ENCODE data around the gene THSD4. TPM values are rescaled to one million over a fixed set of nuclear protein-coding genes. Genes with fewer than 3 reads are reported as not detected.

THSD4 gene
- total and polyA plus RNA-seq, 9 of the 15 experiments (the other 6 are each of a cell fraction or from before 2014, with no cell fraction given): 0.04 TPM; not detected in 5

DNA sequence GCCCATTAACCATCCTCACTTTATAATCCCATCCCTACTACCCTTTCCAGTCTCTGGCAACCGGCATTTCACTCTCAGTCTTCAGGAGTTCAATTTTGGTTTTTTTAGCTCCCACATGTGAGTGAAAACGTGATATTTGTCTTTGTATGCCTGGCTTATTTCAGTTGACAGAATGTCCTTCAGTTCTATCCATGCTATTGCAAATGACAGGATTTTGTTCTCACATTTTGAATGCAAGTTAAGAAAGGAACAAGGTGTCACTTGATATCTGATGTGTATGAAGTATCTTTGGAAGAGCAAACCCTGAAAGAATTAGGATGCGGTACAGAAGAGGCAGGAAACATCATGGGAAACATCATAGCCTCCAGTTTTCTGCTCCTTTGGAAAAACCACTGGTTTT lies 298.1 kb downstream of the THSD4 start (continued):
- TF ChIP-seq, protein P1, sequence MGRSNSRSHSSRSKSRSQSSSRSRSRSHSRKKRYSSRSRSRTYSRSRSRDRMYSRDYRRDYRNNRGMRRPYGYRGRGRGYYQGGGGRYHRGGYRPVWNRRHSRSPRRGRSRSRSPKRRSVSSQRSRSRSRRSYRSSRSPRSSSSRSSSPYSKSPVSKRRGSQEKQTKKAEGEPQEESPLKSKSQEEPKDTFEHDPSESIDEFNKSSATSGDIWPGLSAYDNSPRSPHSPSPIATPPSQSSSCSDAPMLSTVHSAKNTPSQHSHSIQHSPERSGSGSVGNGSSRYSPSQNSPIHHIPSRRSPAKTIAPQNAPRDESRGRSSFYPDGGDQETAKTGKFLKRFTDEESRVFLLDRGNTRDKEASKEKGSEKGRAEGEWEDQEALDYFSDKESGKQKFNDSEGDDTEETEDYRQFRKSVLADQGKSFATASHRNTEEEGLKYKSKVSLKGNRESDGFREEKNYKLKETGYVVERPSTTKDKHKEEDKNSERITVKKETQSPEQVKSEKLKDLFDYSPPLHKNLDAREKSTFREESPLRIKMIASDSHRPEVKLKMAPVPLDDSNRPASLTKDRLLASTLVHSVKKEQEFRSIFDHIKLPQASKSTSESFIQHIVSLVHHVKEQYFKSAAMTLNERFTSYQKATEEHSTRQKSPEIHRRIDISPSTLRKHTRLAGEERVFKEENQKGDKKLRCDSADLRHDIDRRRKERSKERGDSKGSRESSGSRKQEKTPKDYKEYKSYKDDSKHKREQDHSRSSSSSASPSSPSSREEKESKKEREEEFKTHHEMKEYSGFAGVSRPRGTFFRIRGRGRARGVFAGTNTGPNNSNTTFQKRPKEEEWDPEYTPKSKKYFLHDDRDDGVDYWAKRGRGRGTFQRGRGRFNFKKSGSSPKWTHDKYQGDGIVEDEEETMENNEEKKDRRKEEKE (IDR thresholded peaks at IDR 0.05; ENCODE audit: borderline replicate concordance in 1 of 2, control insufficient read depth in 1 of 2, low read depth in 2 of 2, low read length in 1 of 2): no peak
- TF ChIP-seq, protein P2, sequence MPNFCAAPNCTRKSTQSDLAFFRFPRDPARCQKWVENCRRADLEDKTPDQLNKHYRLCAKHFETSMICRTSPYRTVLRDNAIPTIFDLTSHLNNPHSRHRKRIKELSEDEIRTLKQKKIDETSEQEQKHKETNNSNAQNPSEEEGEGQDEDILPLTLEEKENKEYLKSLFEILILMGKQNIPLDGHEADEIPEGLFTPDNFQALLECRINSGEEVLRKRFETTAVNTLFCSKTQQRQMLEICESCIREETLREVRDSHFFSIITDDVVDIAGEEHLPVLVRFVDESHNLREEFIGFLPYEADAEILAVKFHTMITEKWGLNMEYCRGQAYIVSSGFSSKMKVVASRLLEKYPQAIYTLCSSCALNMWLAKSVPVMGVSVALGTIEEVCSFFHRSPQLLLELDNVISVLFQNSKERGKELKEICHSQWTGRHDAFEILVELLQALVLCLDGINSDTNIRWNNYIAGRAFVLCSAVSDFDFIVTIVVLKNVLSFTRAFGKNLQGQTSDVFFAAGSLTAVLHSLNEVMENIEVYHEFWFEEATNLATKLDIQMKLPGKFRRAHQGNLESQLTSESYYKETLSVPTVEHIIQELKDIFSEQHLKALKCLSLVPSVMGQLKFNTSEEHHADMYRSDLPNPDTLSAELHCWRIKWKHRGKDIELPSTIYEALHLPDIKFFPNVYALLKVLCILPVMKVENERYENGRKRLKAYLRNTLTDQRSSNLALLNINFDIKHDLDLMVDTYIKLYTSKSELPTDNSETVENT (CRISPR knock-in tag; IDR thresholded peaks at IDR 0.05): no peak

DNA sequence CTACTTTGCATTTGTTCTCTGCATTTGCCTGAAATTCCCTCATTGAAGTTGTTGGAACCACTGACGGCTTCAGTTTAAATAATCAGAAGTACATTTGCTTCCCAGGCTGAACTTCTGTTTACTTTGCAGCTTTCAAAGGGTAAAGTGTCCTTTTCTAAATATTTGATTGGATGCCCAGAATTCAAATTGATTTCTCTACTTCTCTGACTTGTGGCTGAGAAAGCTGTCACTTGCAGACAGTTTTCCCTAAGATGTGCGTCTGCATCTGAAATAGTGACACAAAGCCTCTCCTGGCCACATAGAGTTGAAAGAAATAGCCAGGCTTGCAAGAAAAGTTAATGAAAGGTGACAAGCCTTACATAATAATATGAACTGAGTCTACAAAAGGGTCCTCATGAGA lies 299.6 kb downstream of the THSD4 start:
- in situ Hi-C loops (cut with MboI): no loop called here
- H3K4me3 ChIP-seq: no peak overlapping the region
- ATAC-seq (no peak), DNase-seq (ENCODE audit: extremely low read depth in 1 of 4, low spot score in 3 of 4) (no peak), FAIRE-seq (no peak)
- no peaks in the 10 kb centered on the region for H3K79me2 ChIP-seq (ENCODE audit: control insufficient read depth, insufficient read depth, low read length)
- H3K27ac ChIP-seq (ENCODE audit: extremely low read depth, low read depth, low read length): no peak overlapping the region
- H3K9me1 ChIP-seq (ENCODE audit: control insufficient read depth, insufficient read depth, low read length): no peaks in the 10 kb centered on the region
- 0% methylated on average over 2 of the region's 2 CpGs for WGBS (ENCODE audit: insufficient coverage, low coverage, missing lambda C conversion rate)
- H3K4me1 ChIP-seq (replicated peaks in 1 of 2; ENCODE audit: control insufficient read depth in 2 of 2, insufficient read depth in 2 of 2, low read length in 2 of 2): no peaks in the 10 kb centered on the region
- peaks cover 0 to 5% of the 10 kb centered on the region in 2 experiments; a peak in 1 of 5 replicates for H3K27me3 ChIP-seq (ENCODE audit: control insufficient read depth in 2 of 2, insufficient read depth in 2 of 2, low read length in 2 of 2)
- H2AFZ ChIP-seq (ENCODE audit: low read depth, low read length): no peak overlapping the region
- POLR2A ChIA-PET: no interaction called here
- H4K20me1 ChIP-seq (replicated peaks; ENCODE audit: control insufficient read depth, insufficient read depth, low read length): no peaks in the 10 kb centered on the region
- intact Hi-C loops (cut with micrococcal nuclease): no loop called here
- BruUV-seq (replicated peaks): no TSS peak
- H3K9ac ChIP-seq (ENCODE audit: insufficient read depth in 1 of 2, low read depth in 2 of 2, low read length in 2 of 2): no peak overlapping the region
- no peak for TF ChIP-seq ZNF778 (CRISPR knock-in tag; IDR thresholded peaks at IDR 0.05)
- no peak for TF ChIP-seq IRF2 (CRISPR knock-in tag; IDR thresholded peaks at IDR 0.05)
- TF ChIP-seq, protein P3, sequence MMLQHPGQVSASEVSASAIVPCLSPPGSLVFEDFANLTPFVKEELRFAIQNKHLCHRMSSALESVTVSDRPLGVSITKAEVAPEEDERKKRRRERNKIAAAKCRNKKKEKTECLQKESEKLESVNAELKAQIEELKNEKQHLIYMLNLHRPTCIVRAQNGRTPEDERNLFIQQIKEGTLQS (IDR thresholded peaks at IDR 0.05): no peak
- TF ChIP-seq, protein P3 (CRISPR knock-in tag; conservative IDR thresholded peaks at IDR 0.05): no peak
- TF ChIP-seq HDAC3 (IDR thresholded peaks at IDR 0.05; ENCODE audit: borderline replicate concordance, partially characterized antibody): no peak
- no peak for TF ChIP-seq SRSF9 (IDR thresholded peaks at IDR 0.05; ENCODE audit: borderline replicate concordance, low read depth, low read length)
- TF ChIP-seq, protein P4, sequence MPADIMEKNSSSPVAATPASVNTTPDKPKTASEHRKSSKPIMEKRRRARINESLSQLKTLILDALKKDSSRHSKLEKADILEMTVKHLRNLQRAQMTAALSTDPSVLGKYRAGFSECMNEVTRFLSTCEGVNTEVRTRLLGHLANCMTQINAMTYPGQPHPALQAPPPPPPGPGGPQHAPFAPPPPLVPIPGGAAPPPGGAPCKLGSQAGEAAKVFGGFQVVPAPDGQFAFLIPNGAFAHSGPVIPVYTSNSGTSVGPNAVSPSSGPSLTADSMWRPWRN (IDR thresholded peaks at IDR 0.05; ENCODE audit: low read depth): no peak
- TF ChIP-seq, protein P5, sequence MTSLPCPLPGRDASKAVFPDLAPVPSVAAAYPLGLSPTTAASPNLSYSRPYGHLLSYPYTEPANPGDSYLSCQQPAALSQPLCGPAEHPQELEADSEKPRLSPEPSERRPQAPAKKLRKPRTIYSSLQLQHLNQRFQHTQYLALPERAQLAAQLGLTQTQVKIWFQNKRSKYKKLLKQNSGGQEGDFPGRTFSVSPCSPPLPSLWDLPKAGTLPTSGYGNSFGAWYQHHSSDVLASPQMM (CRISPR knock-in tag; IDR thresholded peaks at IDR 0.05): no peak
- CTCF ChIA-PET (ENCODE audit: low intra/inter-chr PET ratio): no interaction called here
- no peaks in the 10 kb centered on the region for H3K9me3 ChIP-seq (replicated peaks; ENCODE audit: control insufficient read depth, insufficient read depth, low read depth, low read length)
- H3K4me2 ChIP-seq (ENCODE audit: insufficient read depth, low read length): no peak overlapping the region
- no peaks in the 10 kb centered on the region for H3K36me3 ChIP-seq (ENCODE audit: control insufficient read depth, insufficient read depth, low read length)
